OCI-LY7 (cell line): ENCODE measurements around the gene CTNND2.

Source experiments
- CTCF ChIP-seq: fragments of 200-600 bp; sonication (generic); conservative IDR thresholded peaks from 2 replicates; pipeline ENCODE4 v1.5.1; 2014; ENCODE audit warnings: mild to moderate bottlenecking, antibody characterized with exemption, low read length, moderate library complexity, mixed read lengths
- EZH2phosphoT487 ChIP-seq: fragments of 200-600 bp; sonication (generic); IDR thresholded peaks from 2 replicates; pipeline ENCODE4 v1.6.1; 2018; ENCODE audit warnings: low read depth, borderline replicate concordance, mild to moderate bottlenecking, mixed run types, antibody characterized with exemption, low read length, moderate library complexity, mixed read lengths

GRCh38 chr5:11126844-11127243 is 777.4 kb downstream of the CTNND2 start:
- TF ChIP-seq CTCF (no peak), EZH2phosphoT487 (no peak)
